ENCODE measurements around the gene USP6NL. TPM values are rescaled to one million over a fixed set of nuclear protein-coding genes. Genes with fewer than 3 reads are reported as not detected.

Gene USP6NL
- total RNA-seq, 1 experiment from 2014 or later = 13.0 TPM

- Histone ChIP-seq H3K79me2 (ENCODE audit: low read length) (peaks cover 98% of the 10 kb centered on the region), H3K36me3 (ENCODE audit: low read depth, low read length) (no peaks in the 10 kb centered on the region), H2AFZ (ENCODE audit: low read length) (no peak overlapping the region), H3K9me2 (replicated peaks; ENCODE audit: low read length) (no peaks in the 10 kb centered on the region), H3K4me1 (ENCODE audit: insufficient read depth, low read length) (peaks cover 14% of the 10 kb centered on the region), H3F3A (ENCODE audit: low read length, unreplicated experiment) (no peaks in the 10 kb centered on the region), H3K9ac (ENCODE audit: low read length) (no peak overlapping the region), H3K27me3 (ENCODE audit: low read length) (no peaks in the 10 kb centered on the region), H4K20me1 (ENCODE audit: low read length) (peaks cover 18% of the 10 kb centered on the region; the same call in 1 of the 2 replicates), H3K27ac (ENCODE audit: low read length) (0 out of 2 replicates have a peak overlapping the region, but pooled peaks have one; percentile 18), H3K4me3 (ENCODE audit: low read length) (no peak overlapping the region), H3K4me2 (ENCODE audit: low read length) (no peak overlapping the region), H3K9me3 (ENCODE audit: low read length) (no peaks in the 10 kb centered on the region)
- intact Hi-C loops (cut with micrococcal nuclease) = loop anchor here (5.0 kb wide), 1 partner anchor 66 kb away; no protein-coding TSS in a partner anchor
- no TSS peak for BruUV-seq (replicated peaks)
- CTCF ChIA-PET = no interaction called here
- no peak for ATAC-seq
- DNase-seq = no peak
- POLR2A ChIA-PET (ENCODE audit: unreplicated experiment) = no interaction called here
- TF ChIP-seq EZH2 (IDR thresholded peaks at IDR 0.05; ENCODE audit: low read length, unreplicated experiment) = no peak
- TF ChIP-seq, protein P1, sequence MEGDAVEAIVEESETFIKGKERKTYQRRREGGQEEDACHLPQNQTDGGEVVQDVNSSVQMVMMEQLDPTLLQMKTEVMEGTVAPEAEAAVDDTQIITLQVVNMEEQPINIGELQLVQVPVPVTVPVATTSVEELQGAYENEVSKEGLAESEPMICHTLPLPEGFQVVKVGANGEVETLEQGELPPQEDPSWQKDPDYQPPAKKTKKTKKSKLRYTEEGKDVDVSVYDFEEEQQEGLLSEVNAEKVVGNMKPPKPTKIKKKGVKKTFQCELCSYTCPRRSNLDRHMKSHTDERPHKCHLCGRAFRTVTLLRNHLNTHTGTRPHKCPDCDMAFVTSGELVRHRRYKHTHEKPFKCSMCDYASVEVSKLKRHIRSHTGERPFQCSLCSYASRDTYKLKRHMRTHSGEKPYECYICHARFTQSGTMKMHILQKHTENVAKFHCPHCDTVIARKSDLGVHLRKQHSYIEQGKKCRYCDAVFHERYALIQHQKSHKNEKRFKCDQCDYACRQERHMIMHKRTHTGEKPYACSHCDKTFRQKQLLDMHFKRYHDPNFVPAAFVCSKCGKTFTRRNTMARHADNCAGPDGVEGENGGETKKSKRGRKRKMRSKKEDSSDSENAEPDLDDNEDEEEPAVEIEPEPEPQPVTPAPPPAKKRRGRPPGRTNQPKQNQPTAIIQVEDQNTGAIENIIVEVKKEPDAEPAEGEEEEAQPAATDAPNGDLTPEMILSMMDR (conservative IDR thresholded peaks at IDR 0.05; ENCODE audit: low read depth, low read length) = no peak
- no peak for TF ChIP-seq EZH2phosphoT487 (IDR thresholded peaks at IDR 0.05; ENCODE audit: borderline replicate concordance, low read length)
Observed at GRCh38 chr10:11603741-11604140, 7.7 kb downstream of the USP6NL start.

DNA sequence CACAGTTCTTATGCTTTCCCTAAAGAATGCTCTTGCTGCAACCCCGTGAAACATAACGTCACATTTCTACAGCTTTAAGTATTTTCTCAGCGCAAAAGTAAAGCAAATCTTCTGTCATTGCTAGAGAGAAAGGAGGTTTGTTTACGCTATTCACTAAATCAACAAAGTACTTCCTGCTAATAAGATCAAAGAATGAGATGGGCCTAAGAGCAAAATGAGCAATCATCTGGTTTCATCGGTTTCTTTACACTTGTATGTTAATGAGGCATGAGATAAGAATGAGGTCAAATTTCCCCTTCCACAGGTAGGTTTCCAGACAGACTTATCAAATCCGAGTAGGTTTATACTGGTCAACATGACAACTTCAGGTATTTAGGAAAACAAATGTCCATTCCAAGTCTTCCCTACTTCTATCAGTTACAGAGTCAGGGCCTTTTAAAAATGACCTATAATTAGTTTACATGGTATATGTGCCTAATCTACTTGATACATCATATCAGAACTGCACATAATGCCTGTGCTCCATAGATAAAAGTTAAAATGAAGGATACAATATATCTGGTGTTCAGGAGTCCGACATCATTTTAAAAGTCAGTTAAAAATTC lies 8.4 kb downstream of the USP6NL start:
- Histone ChIP-seq H4K20me1 (ENCODE audit: low read length) (peaks cover 14% of the 10 kb centered on the region; the same call in 1 of the 2 replicates), H3K4me1 (ENCODE audit: insufficient read depth, low read length) (peaks cover 14% of the 10 kb centered on the region), H3K4me3 (ENCODE audit: low read length) (no peak overlapping the region; the same call in 1 of the 2 replicates), H3K9me2 (replicated peaks; ENCODE audit: low read length) (no peaks in the 10 kb centered on the region), H3K9me3 (ENCODE audit: low read length) (no peaks in the 10 kb centered on the region), H3K4me2 (ENCODE audit: low read length) (peak overlapping the region; percentile 68), H3K79me2 (ENCODE audit: low read length) (peaks cover 95% of the 10 kb centered on the region), H3K36me3 (ENCODE audit: low read depth, low read length) (no peaks in the 10 kb centered on the region), H3K9ac (ENCODE audit: low read length) (no peak overlapping the region), H3K27me3 (ENCODE audit: low read length) (no peaks in the 10 kb centered on the region), H3K27ac (ENCODE audit: low read length) (peak overlapping the region; percentile 18; the same call in 1 of the 2 replicates), H3F3A (ENCODE audit: low read length, unreplicated experiment) (no peaks in the 10 kb centered on the region), H2AFZ (ENCODE audit: low read length) (no peak overlapping the region)
- ChIA-PET POLR2A (ENCODE audit: unreplicated experiment) (no interaction called here), CTCF (interaction anchor here (0.6 kb wide), 1 partner anchor 83 kb away, joined by 6 read pairs; no protein-coding TSS in a partner anchor)
- peak; percentile 79 for ATAC-seq
- BruUV-seq (replicated peaks) = no TSS peak
- peak; percentile 51 for DNase-seq
- TF ChIP-seq EZH2 (IDR thresholded peaks at IDR 0.05; ENCODE audit: low read length, unreplicated experiment) (no peak), EZH2phosphoT487 (IDR thresholded peaks at IDR 0.05; ENCODE audit: borderline replicate concordance, low read length) (no peak)
- TF ChIP-seq, protein P1 (conservative IDR thresholded peaks at IDR 0.05; ENCODE audit: low read depth, low read length) = no peak
- intact Hi-C loops (cut with micrococcal nuclease) = loop anchor here (5.0 kb wide), 1 partner anchor 66 kb away; no protein-coding TSS in a partner anchor

GRCh38 chr10:11602358-11602757 lies 9.1 kb downstream of the USP6NL start:
- Histone ChIP-seq H3K9me3 (ENCODE audit: low read length) (no peaks in the 10 kb centered on the region), H3K9ac (ENCODE audit: low read length) (no peak overlapping the region), H3K27me3 (ENCODE audit: low read length) (no peaks in the 10 kb centered on the region), H3K36me3 (ENCODE audit: low read depth, low read length) (no peaks in the 10 kb centered on the region), H3F3A (ENCODE audit: low read length, unreplicated experiment) (no peaks in the 10 kb centered on the region), H3K4me2 (ENCODE audit: low read length) (peak overlapping the region; percentile 68), H3K4me3 (ENCODE audit: low read length) (no peak overlapping the region; the same call in 1 of the 2 replicates), H4K20me1 (ENCODE audit: low read length) (peaks cover 14% of the 10 kb centered on the region; the same call in 1 of the 2 replicates), H3K4me1 (ENCODE audit: insufficient read depth, low read length) (peaks cover 14% of the 10 kb centered on the region), H2AFZ (ENCODE audit: low read length) (no peak overlapping the region), H3K79me2 (ENCODE audit: low read length) (peaks cover 88% of the 10 kb centered on the region), H3K9me2 (replicated peaks; ENCODE audit: low read length) (no peaks in the 10 kb centered on the region), H3K27ac (ENCODE audit: low read length) (peak overlapping the region; percentile 18; the same call in 1 of the 2 replicates)
- TF ChIP-seq, protein P1 (conservative IDR thresholded peaks at IDR 0.05; ENCODE audit: low read depth, low read length) = no peak
- TF ChIP-seq EZH2 (IDR thresholded peaks at IDR 0.05; ENCODE audit: low read length, unreplicated experiment) (no peak), EZH2phosphoT487 (IDR thresholded peaks at IDR 0.05; ENCODE audit: borderline replicate concordance, low read length) (no peak)
- ChIA-PET CTCF (interaction anchor here (0.6 kb wide), 1 partner anchor 83 kb away, joined by 6 read pairs; no protein-coding TSS in a partner anchor), POLR2A (ENCODE audit: unreplicated experiment) (no interaction called here)
- no peak for ATAC-seq
- DNase-seq = no peak
- no TSS peak for BruUV-seq (replicated peaks)
- intact Hi-C loops (cut with micrococcal nuclease) = loop anchor here (5.0 kb wide), 1 partner anchor 65 kb away; no protein-coding TSS in a partner anchor

Data from PC-3 (cell line).